ENCODE data around the gene HOXB9. TPM values are rescaled to one million over a fixed set of nuclear protein-coding genes. Genes with fewer than 3 reads are reported as not detected.

The HOXB9 gene
- total and polyA plus RNA-seq, 9 of the 15 experiments (the other 6 are each of a cell fraction or from before 2014, with no cell fraction given) = 3.1 to 196 (median 77.6) TPM

DNA sequence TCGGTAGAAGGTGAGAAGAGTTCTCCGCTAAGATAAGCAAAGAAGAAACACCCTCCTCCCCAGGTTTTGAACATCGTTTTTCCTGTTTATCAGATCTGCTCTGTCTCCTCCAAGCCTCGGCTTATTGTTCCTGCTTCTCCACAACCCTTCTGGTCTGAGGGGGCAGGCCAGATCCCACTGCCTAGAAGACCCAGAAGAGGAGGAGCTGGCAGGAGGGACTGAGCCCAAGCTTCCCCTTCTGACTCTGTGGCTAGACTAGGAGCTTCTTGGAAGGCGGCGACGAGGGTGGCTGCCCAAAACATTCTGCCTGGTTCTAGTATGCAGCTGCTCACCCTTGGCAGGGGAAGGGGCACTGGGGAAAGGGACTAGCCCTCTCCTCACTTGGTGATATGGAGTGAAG, 27.4 kb downstream of the HOXB9 start (continued):
- TF ChIP-seq, protein P1, sequence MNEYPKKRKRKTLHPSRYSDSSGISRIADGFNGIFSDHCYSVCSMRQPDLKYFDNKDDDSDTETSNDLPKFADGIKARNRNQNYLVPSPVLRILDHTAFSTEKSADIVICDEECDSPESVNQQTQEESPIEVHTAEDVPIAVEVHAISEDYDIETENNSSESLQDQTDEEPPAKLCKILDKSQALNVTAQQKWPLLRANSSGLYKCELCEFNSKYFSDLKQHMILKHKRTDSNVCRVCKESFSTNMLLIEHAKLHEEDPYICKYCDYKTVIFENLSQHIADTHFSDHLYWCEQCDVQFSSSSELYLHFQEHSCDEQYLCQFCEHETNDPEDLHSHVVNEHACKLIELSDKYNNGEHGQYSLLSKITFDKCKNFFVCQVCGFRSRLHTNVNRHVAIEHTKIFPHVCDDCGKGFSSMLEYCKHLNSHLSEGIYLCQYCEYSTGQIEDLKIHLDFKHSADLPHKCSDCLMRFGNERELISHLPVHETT (CRISPR knock-in tag; conservative IDR thresholded peaks at IDR 0.05 in 1 of 2, IDR thresholded peaks at IDR 0.05 in 1 of 2) = no peak
- TF ChIP-seq MTA2 (IDR thresholded peaks at IDR 0.05; ENCODE audit: low read depth) = no peak
- no peak for TF ChIP-seq ZNF146 (CRISPR knock-in tag; IDR thresholded peaks at IDR 0.05; ENCODE audit: unreplicated experiment)
- TF ChIP-seq NONO (IDR thresholded peaks at IDR 0.05; ENCODE audit: low read depth in 2 of 2, low read length in 1 of 2) = no peak

DNA sequence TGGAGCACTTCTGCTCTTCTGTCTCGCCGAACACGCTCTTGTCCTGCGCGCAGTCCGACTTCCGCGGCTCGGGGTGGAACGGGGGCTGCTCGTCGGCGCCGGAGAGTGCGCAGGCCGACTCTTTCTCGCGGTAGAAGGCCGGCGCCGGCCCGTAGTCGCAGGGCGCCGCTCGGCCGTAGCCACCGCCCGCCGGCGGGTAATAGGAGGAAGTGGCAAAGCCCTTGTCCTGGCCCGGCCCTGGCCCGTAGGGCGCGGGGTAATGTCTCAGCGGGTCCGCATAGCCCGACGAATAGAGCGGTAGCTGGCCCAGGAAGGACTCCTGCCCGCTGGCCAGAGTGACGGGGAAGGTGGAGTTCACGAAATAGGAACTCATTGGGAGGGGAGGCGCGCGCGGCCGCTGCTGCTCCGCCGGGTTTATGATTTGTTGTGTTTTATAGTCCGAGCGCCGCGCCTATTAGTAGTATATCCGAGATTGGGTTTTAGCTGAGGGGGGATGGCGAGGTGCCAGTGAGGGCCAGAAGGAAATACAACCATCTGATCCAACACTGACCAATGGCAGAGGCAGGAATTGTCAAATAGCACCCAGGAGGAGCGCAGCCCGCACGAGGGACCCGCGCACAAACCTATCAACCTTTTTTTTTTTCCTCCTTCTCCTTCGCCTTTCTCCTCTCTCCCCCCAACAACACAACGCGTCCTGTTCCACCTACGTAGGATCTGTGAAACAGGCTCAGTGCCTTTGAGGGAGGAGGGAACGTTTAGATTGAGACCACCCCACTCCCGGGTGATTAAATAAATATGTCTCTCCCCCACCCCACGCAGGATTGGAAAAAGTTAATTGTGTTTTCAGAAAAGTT, 28.2 kb downstream of the HOXB9 start:
- FAIRE-seq (no peak), ATAC-seq (no peak), DNase-seq (ENCODE audit: extremely low read depth in 1 of 4, low spot score in 3 of 4) (no peak)
- ChIA-PET CTCF (ENCODE audit: low intra/inter-chr PET ratio) (no interaction called here), POLR2A (interaction anchor here (1.1 to 2.3 kb wide), 2 partner anchors 9 to 11 kb away, joined by 5 to 10 read pairs; no protein-coding TSS in a partner anchor)
- H4K20me1 ChIP-seq (replicated peaks; ENCODE audit: control insufficient read depth, insufficient read depth, low read length) = no peaks in the 10 kb centered on the region; the same call in 1 of the 2 replicates
- no peak overlapping the region for H3K4me2 ChIP-seq (ENCODE audit: insufficient read depth, low read length)
- TF ChIP-seq, protein P2, sequence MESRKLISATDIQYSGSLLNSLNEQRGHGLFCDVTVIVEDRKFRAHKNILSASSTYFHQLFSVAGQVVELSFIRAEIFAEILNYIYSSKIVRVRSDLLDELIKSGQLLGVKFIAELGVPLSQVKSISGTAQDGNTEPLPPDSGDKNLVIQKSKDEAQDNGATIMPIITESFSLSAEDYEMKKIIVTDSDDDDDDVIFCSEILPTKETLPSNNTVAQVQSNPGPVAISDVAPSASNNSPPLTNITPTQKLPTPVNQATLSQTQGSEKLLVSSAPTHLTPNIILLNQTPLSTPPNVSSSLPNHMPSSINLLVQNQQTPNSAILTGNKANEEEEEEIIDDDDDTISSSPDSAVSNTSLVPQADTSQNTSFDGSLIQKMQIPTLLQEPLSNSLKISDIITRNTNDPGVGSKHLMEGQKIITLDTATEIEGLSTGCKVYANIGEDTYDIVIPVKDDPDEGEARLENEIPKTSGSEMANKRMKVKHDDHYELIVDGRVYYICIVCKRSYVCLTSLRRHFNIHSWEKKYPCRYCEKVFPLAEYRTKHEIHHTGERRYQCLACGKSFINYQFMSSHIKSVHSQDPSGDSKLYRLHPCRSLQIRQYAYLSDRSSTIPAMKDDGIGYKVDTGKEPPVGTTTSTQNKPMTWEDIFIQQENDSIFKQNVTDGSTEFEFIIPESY (CRISPR knock-in tag; IDR thresholded peaks at IDR 0.05) = peak; percentile 88
- TF ChIP-seq GATAD2B (IDR thresholded peaks at IDR 0.05; ENCODE audit: borderline replicate concordance) = no peak
- TF ChIP-seq RBFOX2 (IDR thresholded peaks at IDR 0.05; ENCODE audit: low read depth, low read length) = peak; percentile 31; the same call in 1 of the 2 replicates
- H3K27me3 ChIP-seq (ENCODE audit: control insufficient read depth in 2 of 2, insufficient read depth in 2 of 2, low read length in 2 of 2) = no peaks in the 10 kb centered on the region
- no TSS peak for BruUV-seq (replicated peaks)
- H3K27ac ChIP-seq (ENCODE audit: extremely low read depth, low read depth, low read length) = no peak overlapping the region
- no peak overlapping the region for H2AFZ ChIP-seq (ENCODE audit: low read depth, low read length)
- no peaks in the 10 kb centered on the region for H3K9me1 ChIP-seq (ENCODE audit: control insufficient read depth, insufficient read depth, low read length)
- H3K79me2 ChIP-seq (ENCODE audit: control insufficient read depth, insufficient read depth, low read length) = peaks cover 45% of the 10 kb centered on the region
- H3K36me3 ChIP-seq (ENCODE audit: control insufficient read depth, insufficient read depth, low read length) = no peaks in the 10 kb centered on the region; the same call in 2 of the 3 replicates
- peaks cover 29 to 66% of the 10 kb centered on the region in 2 experiments; a peak in 4 of 5 replicates for H3K4me1 ChIP-seq (replicated peaks in 1 of 2; ENCODE audit: control insufficient read depth in 2 of 2, insufficient read depth in 2 of 2, low read length in 2 of 2)
- H3K9me3 ChIP-seq (replicated peaks; ENCODE audit: control insufficient read depth, insufficient read depth, low read depth, low read length) = no peaks in the 10 kb centered on the region
- intact Hi-C loops (cut with micrococcal nuclease) = no loop called here
- no peak overlapping the region for H3K4me3 ChIP-seq
- H3K9ac ChIP-seq (ENCODE audit: insufficient read depth in 1 of 2, low read depth in 2 of 2, low read length in 2 of 2) = no peak overlapping the region
- 94% methylated on average over 37 of the region's 68 CpGs for WGBS (ENCODE audit: insufficient coverage, low coverage, missing lambda C conversion rate)
- in situ Hi-C loops (cut with MboI) = no loop called here

Measured in K562 (cell line).